HEK293 (cell line): Measurements from ENCODE around the gene VMAC.
A peak's percentile ranks its signal among the peaks of the same experiment; 100 is the strongest.

ENCODE experiments used
- CTCF ChIA-PET: fragments of 350-600 bp; formaldehyde crosslinking; extraction: SDS; loops from one replicate; lab custom pipeline; 2021; ENCODE audit warnings: antibody characterized with exemption; lab: Yijun Ruan, JAX
- POLR2A ChIA-PET: fragments of 300-600 bp; formaldehyde crosslinking; extraction: SDS; loops from one replicate; lab custom pipeline; 2020; ENCODE audit warnings: antibody characterized with exemption, inconsistent platforms; lab: Yijun Ruan, JAX
- H3K27ac ChIP-seq: fragments of 200-500 bp; sonication (Bioruptor generic); 2 replicates; pipeline ENCODE4 v1.5.1; 2014; ENCODE audit warnings: low read depth, low read length, control low read depth, inconsistent platforms; ENCODE audit errors: extremely low read depth
- H3K36me3 ChIP-seq, 2 experiments: fragments of 200-500 bp in 1 of 2; sonication (Bioruptor generic) in 1 of 2; 1 replicate in 1 of 2; 2 replicates in 1 of 2; pipeline ENCODE4 v1.5.1; 2014 to 2017; ENCODE audit warnings: inconsistent platforms in 2 of 2, low read length in 2 of 2; ENCODE audit not compliant: control insufficient read depth in 2 of 2, insufficient read depth in 1 of 2
- H3K4me1 ChIP-seq: fragments of 200-500 bp; sonication (Bioruptor generic); 2 replicates; pipeline ENCODE4 v1.5.1; 2014; ENCODE audit warnings: mild to moderate bottlenecking, low read length, inconsistent platforms; ENCODE audit not compliant: control insufficient read depth, insufficient read depth
- H3K4me3 ChIP-seq: 2 replicates; pipeline ENCODE4 v1.5.1; 2011; ENCODE audit warnings: low read depth, mild to moderate bottlenecking, control low read depth, low read length, moderate library complexity
- H3K9me3 ChIP-seq: fragments of 200-500 bp; sonication (Bioruptor generic); 2 replicates; pipeline ENCODE4 v1.5.1; 2014; ENCODE audit warnings: low read depth, low read length, inconsistent platforms; ENCODE audit not compliant: control insufficient read depth, insufficient read depth
- ELK4 ChIP-seq: IDR thresholded peaks from 2 replicates; pipeline ENCODE4 v1.6.1; 2011; ENCODE audit warnings: mild to moderate bottlenecking, low read depth, low read length, borderline replicate concordance
- GLIS1 ChIP-seq: fragments of 450-650 bp; formaldehyde crosslinking; IDR thresholded peaks from 2 replicates; pipeline ENCODE4 v1.5.1; 2016; ENCODE audit warnings: missing biosample characterization, missing genetic modification characterization
- HOXD13 ChIP-seq: sonication (generic); formaldehyde crosslinking; IDR thresholded peaks from 2 replicates; pipeline ENCODE4 v1.8.0; 2022; ENCODE audit warnings: missing genetic modification reagents, borderline replicate concordance
- INSM2 ChIP-seq: fragments of 450-650 bp; formaldehyde crosslinking; IDR thresholded peaks from 2 replicates; pipeline ENCODE4 v1.5.1; 2016; ENCODE audit warnings: missing biosample characterization, missing genetic modification characterization
- KLF17 ChIP-seq: fragments of 450-650 bp; formaldehyde crosslinking; IDR thresholded peaks from 2 replicates; pipeline ENCODE4 v1.5.1; 2016; ENCODE audit warnings: missing biosample characterization, missing genetic modification characterization
- KLF8 ChIP-seq: fragments of 450-650 bp; formaldehyde crosslinking; IDR thresholded peaks from 2 replicates; pipeline ENCODE4 v1.5.1; 2016; ENCODE audit warnings: missing biosample characterization, missing genetic modification characterization
- MZF1 ChIP-seq: fragments of 450-650 bp; formaldehyde crosslinking; IDR thresholded peaks from 2 replicates; pipeline ENCODE4 v1.5.1; 2017; ENCODE audit warnings: missing biosample characterization, missing genetic modification characterization, borderline replicate concordance
- SETDB1 ChIP-seq: IDR thresholded peaks from one replicate; pipeline ENCODE4 v1.6.1; 2017; ENCODE audit warnings: mild to moderate bottlenecking, low read length, moderate library complexity, mixed read lengths; ENCODE audit not compliant: insufficient read length
- ZFP3 ChIP-seq: fragments of 450-650 bp; formaldehyde crosslinking; IDR thresholded peaks from 2 replicates; pipeline ENCODE4 v1.5.1; 2016; ENCODE audit warnings: low read depth, missing biosample characterization, missing genetic modification characterization
- ZNF112 ChIP-seq: fragments of 450-650 bp; formaldehyde crosslinking; IDR thresholded peaks from 2 replicates; pipeline ENCODE4 v1.5.0; 2017; ENCODE audit warnings: missing biosample characterization, missing genetic modification characterization
- ZNF132 ChIP-seq: fragments of 450-650 bp; formaldehyde crosslinking; IDR thresholded peaks from 2 replicates; pipeline ENCODE4 v1.5.1; 2017; ENCODE audit warnings: missing biosample characterization, missing genetic modification characterization, borderline replicate concordance
- ZNF175 ChIP-seq: fragments of 450-650 bp; formaldehyde crosslinking; IDR thresholded peaks from 2 replicates; pipeline ENCODE4 v1.5.1; 2016; ENCODE audit warnings: missing biosample characterization, missing genetic modification characterization
- ZNF18 ChIP-seq: fragments of 450-650 bp; formaldehyde crosslinking; IDR thresholded peaks from 2 replicates; pipeline ENCODE4 v1.5.1; 2016; ENCODE audit warnings: missing biosample characterization, missing genetic modification characterization
- ZNF423 ChIP-seq: fragments of 450-650 bp; formaldehyde crosslinking; IDR thresholded peaks from 2 replicates; pipeline ENCODE4 v1.5.1; 2016; ENCODE audit warnings: missing biosample characterization, missing genetic modification characterization
- ZNF426 ChIP-seq: fragments of 450-650 bp; formaldehyde crosslinking; IDR thresholded peaks from 2 replicates; pipeline ENCODE4 v1.5.1; 2017; ENCODE audit warnings: missing biosample characterization, missing genetic modification characterization, mild to moderate bottlenecking, inconsistent platforms, moderate library complexity
- ZNF473 ChIP-seq: fragments of 450-650 bp; formaldehyde crosslinking; IDR thresholded peaks from 2 replicates; pipeline ENCODE4 v1.5.1; 2017; ENCODE audit warnings: missing biosample characterization, missing genetic modification characterization
- ZNF549 ChIP-seq: fragments of 450-650 bp; IDR thresholded peaks from 2 replicates; pipeline ENCODE4 v1.5.1; 2018; ENCODE audit warnings: missing biosample characterization, missing genetic modification characterization, mild to moderate bottlenecking, inconsistent platforms, moderate library complexity
- ZNF558 ChIP-seq: fragments of 450-650 bp; formaldehyde crosslinking; IDR thresholded peaks from 2 replicates; pipeline ENCODE4 v1.5.1; 2016; ENCODE audit warnings: missing biosample characterization, missing genetic modification characterization
- ZNF600 ChIP-seq: fragments of 450-650 bp; formaldehyde crosslinking; IDR thresholded peaks from 2 replicates; pipeline ENCODE4 v1.5.1; 2016; ENCODE audit warnings: missing biosample characterization, missing genetic modification characterization
- ZNF629 ChIP-seq: fragments of 450-650 bp; formaldehyde crosslinking; IDR thresholded peaks from 2 replicates; pipeline ENCODE4 v1.5.1; 2017; ENCODE audit warnings: missing biosample characterization, missing genetic modification characterization
- ZNF704 ChIP-seq: fragments of 450-650 bp; formaldehyde crosslinking; IDR thresholded peaks from 2 replicates; pipeline ENCODE4 v1.5.1; 2016; ENCODE audit warnings: missing biosample characterization, missing genetic modification characterization
- TF ChIP-seq, protein P1 (sequence below): fragments of 450-650 bp; formaldehyde crosslinking; IDR thresholded peaks from 2 replicates; pipeline ENCODE4 v1.5.1; 2017; ENCODE audit warnings: missing biosample characterization, missing genetic modification characterization
- TF ChIP-seq, protein P2 (sequence below): fragments of 450-650 bp; formaldehyde crosslinking; IDR thresholded peaks from 2 replicates; pipeline ENCODE4 v1.5.1; 2017; ENCODE audit warnings: missing biosample characterization, missing genetic modification characterization

The VMAC gene

GRCh38 chr19:5936292-5936592 is 31.6 kb downstream of the VMAC start (continued):
- no peak for TF ChIP-seq ZNF558 (tag by site-specific recombination)
- TF ChIP-seq ZNF704 (tag by site-specific recombination), result no peak
- no peak for TF ChIP-seq ZNF175 (tag by site-specific recombination)
- TF ChIP-seq ZNF473, result no peak
- TF ChIP-seq ZFP3 (tag by site-specific recombination), result no peak
- no peak for TF ChIP-seq KLF8

DNA sequence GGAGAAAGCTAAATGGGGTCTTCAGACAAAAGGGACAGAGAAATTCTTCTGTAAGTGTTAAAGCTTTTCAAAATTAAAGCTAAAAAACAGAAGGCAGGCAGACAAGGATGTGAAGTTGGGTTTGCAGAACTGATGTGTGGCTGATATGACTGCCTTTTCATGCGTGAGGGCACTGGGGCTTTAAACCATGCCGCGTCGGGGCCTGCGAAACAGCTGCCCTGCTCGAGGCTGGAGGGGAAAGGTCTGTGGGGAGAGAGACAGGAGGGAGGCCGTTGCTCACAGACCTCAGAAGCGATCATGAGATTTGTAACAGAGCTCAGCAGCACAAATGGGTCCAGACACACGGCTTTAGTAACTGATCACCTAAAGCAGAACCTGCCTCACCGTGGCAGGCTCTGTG is 32.9 kb downstream of the VMAC start:
- no peaks in the 10 kb centered on the region for H3K9me3 ChIP-seq
- H3K4me1 ChIP-seq, result peaks cover 4% of the 10 kb centered on the region; the same call in 1 of the 2 replicates
- CTCF ChIA-PET, result interaction anchor here (0.6 to 1.3 kb wide), 4 partner anchors 30 to 147 kb away, joined by 3 to 7 read pairs (median 4); no protein-coding TSS in a partner anchor
- H3K4me3 ChIP-seq, result no peak overlapping the region
- POLR2A ChIA-PET, result no interaction called here
- peaks cover 0 to 66% of the 10 kb centered on the region in 2 experiments; a peak in 2 of 3 replicates for H3K36me3 ChIP-seq
- no peak overlapping the region for H3K27ac ChIP-seq
- TF ChIP-seq ELK4, result no peak
- TF ChIP-seq ZNF423 (tag by site-specific recombination), result no peak
- no peak for TF ChIP-seq ZNF112
- TF ChIP-seq GLIS1, result no peak
- TF ChIP-seq ZNF426 (tag by site-specific recombination), result no peak
- no peak for TF ChIP-seq INSM2 (tag by site-specific recombination)
- TF ChIP-seq ZNF600 (tag by site-specific recombination), result 0 out of 2 replicates have a peak, but pooled peaks have one; percentile 10

DNA sequence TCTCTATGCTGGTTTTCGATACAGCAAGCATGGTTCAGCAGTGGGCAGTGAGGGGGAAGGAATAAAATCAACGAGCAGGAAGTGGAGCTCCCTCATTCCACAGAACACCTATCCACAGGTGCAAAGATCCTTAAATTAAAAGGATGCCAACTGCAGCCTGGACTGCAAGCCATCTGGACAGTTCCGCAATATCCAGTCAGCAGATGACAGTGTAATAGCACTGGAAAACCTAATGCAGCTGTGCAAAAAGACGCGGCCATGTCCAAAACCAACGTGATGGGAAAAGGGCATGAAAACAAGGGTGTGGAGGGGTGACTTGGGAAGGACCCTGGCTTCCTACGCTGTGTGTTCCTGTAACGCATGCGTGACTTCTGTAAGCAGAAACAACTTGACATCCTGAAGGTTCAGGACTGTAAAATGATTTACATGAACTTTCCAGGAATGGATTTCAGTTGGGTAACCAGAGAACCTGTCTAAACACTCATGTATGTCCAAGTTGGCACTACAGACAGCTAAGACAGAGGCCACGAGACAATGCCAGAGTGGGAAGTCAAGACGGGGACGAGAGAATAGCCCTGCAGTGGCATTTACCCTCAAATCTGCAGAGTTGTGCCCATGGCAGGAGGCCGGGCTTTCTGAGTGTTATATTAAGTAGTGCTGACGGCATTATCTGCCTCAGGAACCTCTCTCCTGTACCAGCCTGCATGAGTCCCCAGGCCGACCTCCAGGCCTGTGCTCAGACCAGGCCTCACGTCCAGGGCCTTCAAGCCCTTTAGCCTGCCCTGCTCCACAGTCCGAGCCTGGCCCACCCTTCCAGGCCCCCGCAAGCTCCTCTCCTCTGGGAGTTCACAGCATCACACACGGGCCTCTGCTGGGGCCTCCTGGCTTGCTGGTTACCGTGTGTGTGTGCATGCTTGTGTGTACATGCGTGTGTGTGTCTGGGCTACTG is 35.9 kb downstream of the VMAC start:
- ChIA-PET POLR2A (no interaction called here), CTCF (interaction anchor here (2.8 kb wide), 1 partner anchor 27 kb away, joined by 8 read pairs; no protein-coding TSS in a partner anchor)
- H3K4me1 ChIP-seq, result peaks cover 5% of the 10 kb centered on the region; the same call in 1 of the 2 replicates
- no peak overlapping the region for H3K4me3 ChIP-seq
- H3K36me3 ChIP-seq, result peaks cover 0 to 52% of the 10 kb centered on the region in 2 experiments; a peak in 2 of 3 replicates
- no peak for TF ChIP-seq SETDB1
- no peak for TF ChIP-seq ZNF629 (tag by site-specific recombination)
- no peak for TF ChIP-seq ZNF18
- TF ChIP-seq, protein P1, sequence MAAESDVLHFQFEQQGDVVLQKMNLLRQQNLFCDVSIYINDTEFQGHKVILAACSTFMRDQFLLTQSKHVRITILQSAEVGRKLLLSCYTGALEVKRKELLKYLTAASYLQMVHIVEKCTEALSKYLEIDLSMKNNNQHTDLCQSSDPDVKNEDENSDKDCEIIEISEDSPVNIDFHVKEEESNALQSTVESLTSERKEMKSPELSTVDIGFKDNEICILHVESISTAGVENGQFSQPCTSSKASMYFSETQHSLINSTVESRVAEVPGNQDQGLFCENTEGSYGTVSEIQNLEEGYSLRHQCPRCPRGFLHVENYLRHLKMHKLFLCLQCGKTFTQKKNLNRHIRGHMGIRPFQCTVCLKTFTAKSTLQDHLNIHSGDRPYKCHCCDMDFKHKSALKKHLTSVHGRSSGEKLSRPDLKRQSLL (tag by site-specific recombination), result no peak
- no peak for TF ChIP-seq ZNF132
- no peak for TF ChIP-seq ZNF549
- TF ChIP-seq HOXD13 (CRISPR knock-in tag), result no peak
- TF ChIP-seq MZF1, result no peak
- TF ChIP-seq, protein P2, sequence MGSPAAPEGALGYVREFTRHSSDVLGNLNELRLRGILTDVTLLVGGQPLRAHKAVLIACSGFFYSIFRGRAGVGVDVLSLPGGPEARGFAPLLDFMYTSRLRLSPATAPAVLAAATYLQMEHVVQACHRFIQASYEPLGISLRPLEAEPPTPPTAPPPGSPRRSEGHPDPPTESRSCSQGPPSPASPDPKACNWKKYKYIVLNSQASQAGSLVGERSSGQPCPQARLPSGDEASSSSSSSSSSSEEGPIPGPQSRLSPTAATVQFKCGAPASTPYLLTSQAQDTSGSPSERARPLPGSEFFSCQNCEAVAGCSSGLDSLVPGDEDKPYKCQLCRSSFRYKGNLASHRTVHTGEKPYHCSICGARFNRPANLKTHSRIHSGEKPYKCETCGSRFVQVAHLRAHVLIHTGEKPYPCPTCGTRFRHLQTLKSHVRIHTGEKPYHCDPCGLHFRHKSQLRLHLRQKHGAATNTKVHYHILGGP (tag by site-specific recombination), result no peak
- TF ChIP-seq KLF17 (tag by site-specific recombination), result no peak
- H3K27ac ChIP-seq, result no peak overlapping the region
- no peaks in the 10 kb centered on the region for H3K9me3 ChIP-seq
